22Rv1 (cell line): Measurements from ENCODE around the gene GBP3.

Source experiments
- CTCF ChIP-seq: fragments of 450-650 bp; IDR thresholded peaks from 2 replicates; pipeline ENCODE4 v1.5.1; 2017; ENCODE audit warnings: mild to moderate bottlenecking
- ZFX ChIP-seq: fragments of 450-650 bp; IDR thresholded peaks from 2 replicates; pipeline ENCODE4 v1.6.1; 2017; ENCODE audit warnings: antibody characterized with exemption, borderline replicate concordance

- no peak for TF ChIP-seq CTCF
- no peak for TF ChIP-seq ZFX
Observed at GRCh38 chr1:88982055-88982454, 40.6 kb downstream of the GBP3 start.
